CD4-positive, alpha-beta T cell treated with Interleukin-17A for 4 hours (primary cell): ENCODE results near the gene PLCE1.
"Not testable (repeated sequence)": the region's sequence is repeated elsewhere in the genome, so short reads cannot be mapped to it uniquely, and the experiment has no call there.

Experiments used
- DNase-seq: peaks from one replicate; pipeline ENCODE4 v3.0.0-alpha.2; 2020; ENCODE audit warnings: mixed read lengths

The PLCE1 gene

GRCh38 chr10:93993782-93994437, at the start of gene PLCE1:
Gene PLCE1, plus strand, starts transcription at chr10:93993931. Its CDS starts 37,116 bp downstream, at chr10:94031047.
- no peak for DNase-seq

DNA sequence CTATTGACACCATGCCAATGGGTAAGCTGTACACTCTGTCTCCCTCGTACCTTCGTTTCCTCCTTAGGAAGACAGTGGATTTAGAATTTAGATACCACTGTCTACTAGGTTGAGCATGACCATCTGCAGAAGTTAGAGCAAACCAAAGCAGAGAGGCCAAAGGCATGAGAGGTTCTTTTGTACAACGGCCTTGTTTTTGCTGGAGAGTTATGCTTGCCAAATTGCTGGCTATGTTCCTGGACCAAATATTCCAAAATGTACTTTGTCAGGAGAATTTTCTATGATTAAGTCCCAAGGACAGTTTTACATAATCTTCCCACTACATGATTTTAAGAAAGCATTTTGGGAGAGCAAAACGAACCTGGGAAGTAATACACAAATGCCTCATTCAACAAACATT, 47.9 kb upstream of the PLCE1 start:
- DNase-seq = no peak

DNA sequence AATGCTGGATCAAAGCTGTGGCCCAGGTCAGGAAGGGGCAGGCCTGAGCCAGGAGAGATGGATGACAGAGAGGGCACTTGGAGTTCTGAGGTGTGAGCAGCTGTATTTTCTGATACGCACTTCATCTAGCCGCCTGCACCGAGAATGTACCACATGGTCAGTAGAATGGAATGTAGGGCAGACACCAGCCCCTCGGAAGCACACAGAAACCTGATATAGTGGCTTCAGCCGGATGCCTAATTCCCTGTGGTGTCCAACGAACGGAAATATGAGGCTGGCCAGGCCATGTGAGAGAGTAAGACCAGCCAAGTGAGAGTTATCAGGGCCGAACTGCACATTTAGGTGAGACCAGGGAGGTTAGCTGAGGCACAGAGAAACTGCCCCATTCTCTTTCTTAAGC, 46.7 kb upstream of the PLCE1 start:
- DNase-seq = no peak

GRCh38 chr10:93947524-93947923, 46.2 kb upstream of the PLCE1 start:
- no peak for DNase-seq

GRCh38 chr10:93951905-93952304, 41.8 kb upstream of the PLCE1 start:
- no peak for DNase-seq

GRCh38 chr10:93954299-93954698, 39.4 kb upstream of the PLCE1 start:
- no peak for DNase-seq

GRCh38 chr10:93954726-93955363, 38.9 kb upstream of the PLCE1 start:
- no peak for DNase-seq

DNA sequence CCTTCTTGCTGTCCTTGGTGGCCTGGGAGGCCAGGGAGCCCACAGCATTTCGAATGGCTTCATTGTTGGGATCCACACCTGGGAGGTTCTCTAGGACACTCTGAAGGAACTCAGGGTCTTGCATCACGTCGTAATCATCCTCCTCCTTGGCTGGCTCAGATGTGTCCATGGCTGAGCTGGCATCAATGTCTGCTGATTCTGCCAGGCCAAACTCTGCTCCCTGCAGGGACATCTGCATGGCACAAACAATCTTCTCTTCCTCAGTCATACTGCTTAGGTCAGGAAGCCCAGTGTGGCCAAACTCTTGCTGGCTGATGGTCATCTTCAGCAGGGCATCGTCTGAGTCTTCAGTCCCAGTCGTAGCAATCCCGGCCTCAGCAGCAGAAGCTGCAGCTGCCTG, 34.9 kb upstream of the PLCE1 start:
- DNase-seq = no peak

DNA sequence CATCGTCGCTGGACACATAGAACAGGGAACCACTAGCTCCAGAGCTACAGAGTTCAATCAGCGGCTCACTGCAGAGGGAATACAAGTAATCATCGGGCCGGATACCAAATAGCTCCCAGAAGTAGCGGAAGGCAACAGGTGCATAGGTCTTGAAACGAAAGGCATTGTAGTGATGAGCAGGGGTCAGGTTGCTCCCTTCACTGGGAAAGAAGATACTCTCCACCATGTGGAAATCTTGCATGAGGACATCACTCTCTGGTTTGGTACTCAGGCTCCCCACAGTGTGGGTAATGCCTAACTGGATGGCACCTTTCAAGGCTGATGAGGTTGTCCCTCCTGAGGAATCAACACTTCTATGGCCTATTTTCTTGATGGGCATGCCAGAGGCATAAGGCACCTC, 32.7 kb upstream of the PLCE1 start:
- DNase-seq = not testable (repeated sequence)

GRCh38 chr10:93962973-93963372, 30.8 kb upstream of the PLCE1 start:
- no peak for DNase-seq

DNA sequence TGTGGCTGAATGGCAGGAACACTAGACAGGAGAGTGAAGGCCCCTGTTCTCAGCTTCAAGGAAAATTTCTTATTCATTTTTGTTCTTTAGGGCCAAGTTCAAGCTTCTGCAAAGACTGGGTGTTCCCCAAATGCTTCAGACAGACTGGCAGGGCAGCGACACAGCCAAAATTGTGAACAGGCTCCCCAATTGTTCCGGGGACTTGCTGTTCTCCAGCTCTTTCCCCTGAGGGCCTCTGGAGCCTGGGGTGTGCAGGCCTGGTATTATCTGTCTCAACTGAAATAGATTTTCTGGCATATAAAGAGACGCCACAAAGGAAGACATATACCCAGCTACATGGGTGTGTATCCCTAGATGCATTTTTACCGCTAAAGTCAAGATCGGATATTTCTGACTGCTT, 30.3 kb upstream of the PLCE1 start:
- no peak for DNase-seq

- no peak for DNase-seq
These were observed 27.8 kb upstream of the PLCE1 start for GRCh38 chr10:93965911-93966310.

GRCh38 chr10:93967756-93968155, 26.0 kb upstream of the PLCE1 start:
- DNase-seq = no peak

- DNase-seq = no peak
These were observed 25.2 kb upstream of the PLCE1 start for GRCh38 chr10:93968540-93968945.

GRCh38 chr10:93970433-93971010, 23.2 kb upstream of the PLCE1 start:
- not testable (repeated sequence) for DNase-seq

DNA sequence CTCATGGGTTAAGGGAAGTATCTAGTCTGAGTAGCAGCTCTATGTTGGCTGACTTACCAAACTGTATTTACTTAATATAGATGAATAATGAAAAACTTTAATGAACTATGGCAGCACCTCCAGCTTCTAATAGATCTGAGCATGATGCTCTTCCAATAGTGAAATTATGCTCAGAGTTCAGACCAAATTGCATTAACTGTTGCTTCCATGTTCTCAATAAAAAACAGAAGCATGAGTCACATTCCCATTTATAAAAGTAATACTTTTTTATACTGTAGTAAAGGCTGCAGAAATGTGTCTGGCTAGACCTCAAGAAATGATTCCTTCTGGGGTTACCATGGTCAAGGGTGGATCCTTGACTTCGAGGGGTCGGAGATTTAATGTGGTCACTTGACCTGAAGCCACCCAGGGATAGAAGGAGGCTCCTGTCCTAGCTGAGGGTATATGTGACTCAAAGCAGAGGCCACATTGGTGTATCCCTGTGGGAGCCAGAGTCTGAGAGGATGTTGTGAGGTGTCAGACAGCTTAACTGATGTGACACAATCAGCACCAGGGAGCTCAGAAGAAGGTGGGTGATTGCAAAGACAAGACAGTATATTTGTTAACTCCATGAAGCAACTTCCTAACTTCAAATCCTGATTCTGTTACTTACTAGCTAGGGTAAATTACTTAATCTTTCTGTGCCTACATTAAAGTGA, 19.8 kb upstream of the PLCE1 start:
- no peak for DNase-seq

GRCh38 chr10:93977442-93977841, 16.3 kb upstream of the PLCE1 start:
- no peak for DNase-seq

DNA sequence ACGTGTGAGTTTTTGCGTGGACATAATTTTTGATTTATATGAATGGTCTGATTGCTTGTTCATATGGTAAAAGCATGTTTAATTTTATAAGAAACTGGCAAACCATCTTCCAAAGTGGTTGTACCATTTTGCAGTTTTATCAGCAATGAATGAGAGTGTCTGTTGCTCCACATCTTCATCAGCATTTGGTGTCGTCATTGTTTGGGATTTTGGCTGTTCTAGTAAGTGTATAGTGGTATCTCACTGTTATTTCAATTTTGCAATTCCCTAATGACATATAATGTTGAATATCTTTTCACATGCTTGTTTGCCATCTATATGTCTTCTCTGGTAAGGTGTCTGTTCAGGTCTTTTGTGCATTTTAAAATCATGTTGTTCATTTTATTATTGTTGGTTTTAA, 13.2 kb upstream of the PLCE1 start:
- no peak for DNase-seq

- DNase-seq = no peak
These were observed 2.6 kb upstream of the PLCE1 start for GRCh38 chr10:93991114-93991513.

DNA sequence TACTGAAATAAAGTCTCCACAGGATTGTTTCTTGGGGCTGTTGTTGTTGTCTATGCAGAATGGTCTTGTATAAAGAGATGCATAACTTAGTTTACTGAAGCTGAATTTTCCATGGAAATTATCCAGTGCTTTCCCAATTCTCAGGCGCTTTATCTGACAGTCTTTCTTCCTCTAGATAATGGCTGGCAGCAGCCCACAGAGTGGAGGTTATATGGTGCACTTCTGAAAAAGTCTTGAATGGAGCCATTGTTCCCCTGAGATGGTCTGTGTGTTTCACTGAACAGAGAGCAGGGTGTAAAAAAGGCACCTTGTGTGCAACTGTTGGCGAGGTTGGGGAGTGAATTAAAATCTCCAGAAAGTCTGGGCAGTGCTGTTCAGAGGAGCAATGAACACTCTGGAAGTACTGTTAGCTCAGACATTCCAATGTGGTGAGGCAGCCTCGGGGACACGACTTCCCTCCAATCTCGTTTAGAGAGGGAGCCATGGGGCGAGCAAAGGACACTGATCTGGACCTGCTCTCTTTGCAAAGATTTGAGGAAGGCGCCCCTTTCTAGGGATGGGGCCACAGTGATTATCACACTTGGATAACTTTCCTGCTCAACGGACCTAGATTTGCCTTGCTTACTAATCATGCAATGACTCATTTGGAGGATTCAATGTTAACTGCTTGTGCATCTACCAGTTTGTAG, 2.0 kb upstream of the PLCE1 start:
- DNase-seq = no peak

- no peak for DNase-seq
These were observed 1.2 kb upstream of the PLCE1 start for GRCh38 chr10:93992400-93993030.

DNA sequence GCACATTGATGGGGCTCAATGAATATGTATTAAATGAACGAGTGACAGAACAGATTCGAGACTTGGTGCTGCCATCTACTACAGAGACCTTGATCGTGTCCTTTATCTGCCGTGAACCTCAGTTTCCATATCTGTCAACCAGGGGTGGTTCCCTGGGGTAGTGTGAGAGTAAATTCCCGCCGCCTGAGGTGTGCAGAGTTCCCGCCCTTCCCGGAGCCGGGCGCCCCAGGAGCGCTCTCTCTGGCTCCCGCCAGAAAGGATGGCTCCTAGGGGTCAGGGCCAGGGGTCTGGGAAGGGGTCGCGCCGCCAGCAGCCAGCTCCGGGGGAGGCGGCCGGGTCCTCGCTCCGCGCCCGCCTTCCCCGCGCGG, 333 bp upstream of the PLCE1 start:
- no peak for DNase-seq

DNA sequence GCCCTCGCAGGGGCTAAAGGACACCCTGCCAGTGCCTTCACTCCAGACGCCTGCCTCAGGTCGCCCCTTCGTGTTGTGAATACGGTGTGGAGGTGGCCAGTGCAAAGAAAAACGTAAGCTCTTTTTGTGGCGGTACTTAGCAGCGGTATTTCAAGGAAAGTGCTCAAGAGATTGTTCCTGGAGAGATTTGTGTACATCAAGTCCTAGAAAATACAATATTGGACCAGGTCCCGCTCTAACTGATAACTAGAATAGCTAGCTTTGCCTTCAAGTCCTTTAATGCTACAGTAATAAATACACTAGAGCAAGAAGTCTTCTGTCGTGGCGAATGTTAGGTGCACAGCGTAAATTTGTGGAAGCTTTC, 689 bp downstream of the PLCE1 start:
- no peak for DNase-seq
